ENCODE measurements around the gene DDX27. TPM values are rescaled to one million over a fixed set of nuclear protein-coding genes. Genes with fewer than 3 reads are reported as not detected.

The DDX27 gene
- total and polyA plus RNA-seq, 2 of the 13 experiments (the other 11 are each of a cell fraction or from before 2014, with no cell fraction given) = 42.6 to 72.8 TPM

DNA sequence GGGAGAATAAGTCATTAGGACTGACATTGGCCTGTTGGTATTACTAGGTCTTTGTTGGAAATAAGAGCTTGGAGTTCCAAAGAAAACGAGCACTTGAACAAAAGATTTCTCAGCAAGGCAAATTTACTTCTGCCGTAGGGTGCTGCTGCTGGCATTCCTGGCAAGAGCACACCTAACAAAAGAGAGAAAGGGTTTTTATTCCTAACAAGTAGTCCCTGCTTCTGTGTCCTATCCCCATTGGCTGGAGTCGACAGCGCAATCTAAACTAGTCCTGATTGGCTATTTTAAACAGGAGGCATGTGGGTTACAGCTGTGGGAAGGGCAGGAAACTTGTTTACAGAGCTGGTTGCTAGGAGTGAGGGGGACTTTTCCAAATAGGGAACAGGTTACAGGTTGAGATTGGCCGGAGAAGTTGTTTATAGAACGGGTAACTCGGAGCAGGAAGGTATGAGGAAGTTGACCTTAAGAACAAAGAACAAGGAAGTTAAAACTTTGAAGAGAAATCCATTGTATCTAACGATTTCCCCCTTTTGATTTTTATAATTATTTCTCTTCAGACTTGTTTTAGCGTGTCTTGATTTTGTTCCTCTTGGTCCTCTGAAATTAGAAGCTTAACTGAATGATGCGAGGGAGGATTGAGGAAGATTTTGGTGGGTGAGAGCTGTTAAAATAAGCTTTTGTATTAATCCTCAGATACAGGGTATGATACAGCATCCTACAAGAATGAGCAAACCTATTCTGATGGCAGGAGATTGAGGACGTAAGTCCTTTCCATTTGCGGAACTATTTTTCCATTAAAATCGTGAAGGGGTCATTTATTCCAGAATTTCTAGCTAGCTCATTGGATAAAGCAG is 62.1 kb downstream of the DDX27 start (continued):
- TF ChIP-seq ZNF780A (CRISPR knock-in tag; IDR thresholded peaks at IDR 0.05) (0 out of 2 replicates have a peak, but pooled peaks have one; percentile 20), EEA1 (CRISPR knock-in tag; IDR thresholded peaks at IDR 0.05; ENCODE audit: borderline replicate concordance) (no peak), KDM4B (CRISPR knock-in tag; IDR thresholded peaks at IDR 0.05) (no peak), AGO2 (optimal IDR thresholded peaks at IDR 0.05; ENCODE audit: low read depth, low read length) (peak; percentile 93), SMC3 (IDR thresholded peaks at IDR 0.05; ENCODE audit: low read length) (no peak), ZNF619 (CRISPR knock-in tag; IDR thresholded peaks at IDR 0.05) (no peak), ZNF720 (CRISPR knock-in tag; IDR thresholded peaks at IDR 0.05) (no peak), ZNF331 (CRISPR knock-in tag; IDR thresholded peaks at IDR 0.05) (0 out of 2 replicates have a peak, but pooled peaks have one; percentile 6), ZNF12 (CRISPR knock-in tag; IDR thresholded peaks at IDR 0.05) (peak; percentile 50), ZKSCAN1 (IDR thresholded peaks at IDR 0.05; ENCODE audit: low read length) (no peak), SOX5 (CRISPR knock-in tag; IDR thresholded peaks at IDR 0.05; ENCODE audit: borderline replicate concordance) (peak; percentile 59; the same call in 1 of the 2 replicates), ZFP36 (IDR thresholded peaks at IDR 0.05; ENCODE audit: borderline replicate concordance, low read depth, low read length, partially characterized antibody) (no peak), RORA (CRISPR knock-in tag; IDR thresholded peaks at IDR 0.05) (peak; percentile 78; the same call in 1 of the 2 replicates), ZBTB38 (CRISPR knock-in tag; IDR thresholded peaks at IDR 0.05) (no peak), ZNF136 (CRISPR knock-in tag; IDR thresholded peaks at IDR 0.05; ENCODE audit: low read depth) (no peak; the same call in 1 of the 2 replicates), PAF1 (CRISPR knock-in tag; IDR thresholded peaks at IDR 0.05) (peak; percentile 88), MAFK (conservative IDR thresholded peaks at IDR 0.05 in 1 of 2, IDR thresholded peaks at IDR 0.05 in 1 of 2; ENCODE audit: low read length in 2 of 2) (no peak), FOXJ3 (CRISPR knock-in tag; IDR thresholded peaks at IDR 0.05; ENCODE audit: borderline replicate concordance) (peak; percentile 59; the same call in 1 of the 2 replicates), NAIF1 (CRISPR knock-in tag; IDR thresholded peaks at IDR 0.05; ENCODE audit: borderline replicate concordance) (no peak; the same call in 1 of the 2 replicates), ZNF570 (CRISPR knock-in tag; IDR thresholded peaks at IDR 0.05; ENCODE audit: borderline replicate concordance) (no peak), RFX5 (IDR thresholded peaks at IDR 0.05; ENCODE audit: low read depth, low read length) (peak; percentile 74), ZNF878 (CRISPR knock-in tag; IDR thresholded peaks at IDR 0.05) (0 out of 2 replicates have a peak, but pooled peaks have one; percentile 24), ASH2L (IDR thresholded peaks at IDR 0.05; ENCODE audit: insufficient read length, low read depth, low read length) (peak; percentile 37)
- TF ChIP-seq, protein P1, sequence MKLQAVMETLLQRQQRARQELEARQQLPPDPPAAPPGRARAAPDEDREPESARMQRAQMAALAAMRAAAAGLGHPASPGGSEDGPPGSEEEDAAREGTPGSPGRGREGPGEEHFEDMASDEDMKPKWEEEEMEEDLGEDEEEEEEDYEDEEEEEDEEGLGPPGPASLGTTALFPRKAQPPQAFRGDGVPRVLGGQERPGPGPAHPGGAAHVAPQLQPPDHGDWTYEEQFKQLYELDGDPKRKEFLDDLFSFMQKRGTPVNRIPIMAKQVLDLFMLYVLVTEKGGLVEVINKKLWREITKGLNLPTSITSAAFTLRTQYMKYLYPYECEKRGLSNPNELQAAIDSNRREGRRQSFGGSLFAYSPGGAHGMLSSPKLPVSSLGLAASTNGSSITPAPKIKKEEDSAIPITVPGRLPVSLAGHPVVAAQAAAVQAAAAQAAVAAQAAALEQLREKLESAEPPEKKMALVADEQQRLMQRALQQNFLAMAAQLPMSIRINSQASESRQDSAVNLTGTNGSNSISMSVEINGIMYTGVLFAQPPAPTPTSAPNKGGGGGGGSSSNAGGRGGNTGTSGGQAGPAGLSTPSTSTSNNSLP (IDR thresholded peaks at IDR 0.05; ENCODE audit: low read depth, low read length) = no peak
- TF ChIP-seq, protein P2, sequence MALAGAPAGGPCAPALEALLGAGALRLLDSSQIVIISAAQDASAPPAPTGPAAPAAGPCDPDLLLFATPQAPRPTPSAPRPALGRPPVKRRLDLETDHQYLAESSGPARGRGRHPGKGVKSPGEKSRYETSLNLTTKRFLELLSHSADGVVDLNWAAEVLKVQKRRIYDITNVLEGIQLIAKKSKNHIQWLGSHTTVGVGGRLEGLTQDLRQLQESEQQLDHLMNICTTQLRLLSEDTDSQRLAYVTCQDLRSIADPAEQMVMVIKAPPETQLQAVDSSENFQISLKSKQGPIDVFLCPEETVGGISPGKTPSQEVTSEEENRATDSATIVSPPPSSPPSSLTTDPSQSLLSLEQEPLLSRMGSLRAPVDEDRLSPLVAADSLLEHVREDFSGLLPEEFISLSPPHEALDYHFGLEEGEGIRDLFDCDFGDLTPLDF (CRISPR knock-in tag; IDR thresholded peaks at IDR 0.05) = no peak
- TF ChIP-seq, protein P3, sequence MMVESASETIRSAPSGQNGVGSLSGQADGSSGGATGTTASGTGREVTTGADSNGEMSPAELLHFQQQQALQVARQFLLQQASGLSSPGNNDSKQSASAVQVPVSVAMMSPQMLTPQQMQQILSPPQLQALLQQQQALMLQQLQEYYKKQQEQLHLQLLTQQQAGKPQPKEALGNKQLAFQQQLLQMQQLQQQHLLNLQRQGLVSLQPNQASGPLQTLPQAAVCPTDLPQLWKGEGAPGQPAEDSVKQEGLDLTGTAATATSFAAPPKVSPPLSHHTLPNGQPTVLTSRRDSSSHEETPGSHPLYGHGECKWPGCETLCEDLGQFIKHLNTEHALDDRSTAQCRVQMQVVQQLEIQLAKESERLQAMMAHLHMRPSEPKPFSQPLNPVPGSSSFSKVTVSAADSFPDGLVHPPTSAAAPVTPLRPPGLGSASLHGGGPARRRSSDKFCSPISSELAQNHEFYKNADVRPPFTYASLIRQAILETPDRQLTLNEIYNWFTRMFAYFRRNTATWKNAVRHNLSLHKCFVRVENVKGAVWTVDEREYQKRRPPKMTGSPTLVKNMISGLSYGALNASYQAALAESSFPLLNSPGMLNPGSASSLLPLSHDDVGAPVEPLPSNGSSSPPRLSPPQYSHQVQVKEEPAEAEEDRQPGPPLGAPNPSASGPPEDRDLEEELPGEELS (CRISPR knock-in tag; IDR thresholded peaks at IDR 0.05) = peak; percentile 59; the same call in 1 of the 2 replicates
